OCI-LY1 (cell line): ENCODE results near the gene TMEM253.

Source experiments
- H2AFZ ChIP-seq: fragments of 200-600 bp; sonication (generic), shearing (Covaris generic); 2 replicates; pipeline ENCODE4 v1.6.0; 2014; ENCODE audit warnings: antibody characterized with exemption, mild to moderate bottlenecking, low read length
- H3F3A ChIP-seq: fragments of 200-600 bp; sonication (generic), shearing (Covaris generic); 2 replicates; pipeline ENCODE4 v1.6.0; 2014; ENCODE audit warnings: mild to moderate bottlenecking, antibody characterized with exemption, low read length, moderate library complexity; ENCODE audit not compliant: insufficient read depth
- H3K27ac ChIP-seq: fragments of 200-600 bp; sonication (generic); 2 replicates; pipeline ENCODE4 v1.5.1; 2014; ENCODE audit warnings: low read length, mixed run types, mild to moderate bottlenecking, low read depth; ENCODE audit not compliant: poor library complexity, severe bottlenecking
- H3K27me3 ChIP-seq: fragments of 200-600 bp; sonication (generic); 2 replicates; pipeline ENCODE4 v1.6.0; 2014; ENCODE audit warnings: antibody characterized with exemption, mild to moderate bottlenecking, low read length, moderate library complexity; ENCODE audit not compliant: insufficient read depth
- H3K36me3 ChIP-seq: fragments of 200-600 bp; sonication (generic); 2 replicates; pipeline ENCODE4 v1.6.1; 2014; ENCODE audit warnings: mild to moderate bottlenecking, antibody characterized with exemption, low read length, moderate library complexity, mixed read lengths; ENCODE audit not compliant: insufficient read depth
- H3K4me1 ChIP-seq: fragments of 200-600 bp; sonication (generic); 2 replicates; pipeline ENCODE4 v1.5.1; 2014; ENCODE audit warnings: mild to moderate bottlenecking, low read length, moderate library complexity; ENCODE audit not compliant: insufficient read depth, severe bottlenecking
- H3K4me2 ChIP-seq: fragments of 200-600 bp; sonication (generic), shearing (Covaris generic); 2 replicates; pipeline ENCODE4 v1.6.1; 2014; ENCODE audit warnings: low read length
- H3K4me3 ChIP-seq: fragments of 200-600 bp; sonication (generic); 2 replicates; pipeline ENCODE4 v1.5.1; 2014; ENCODE audit warnings: low read length, low read depth, mild to moderate bottlenecking, mixed read lengths; ENCODE audit not compliant: poor library complexity, severe bottlenecking
- H3K79me2 ChIP-seq: fragments of 200-600 bp; shearing (Covaris generic); 2 replicates; pipeline ENCODE4 v1.6.1; 2016; ENCODE audit warnings: mixed run types, low read length, mixed read lengths; ENCODE audit not compliant: insufficient read depth
- H3K9ac ChIP-seq: fragments of 200-600 bp; sonication (generic), shearing (Covaris generic); 2 replicates; pipeline ENCODE4 v1.6.1; 2014; ENCODE audit warnings: mild to moderate bottlenecking, low read length, mixed read lengths
- H3K9me2 ChIP-seq: fragments of 200-600 bp; sonication (generic), shearing (Covaris generic); 2 replicates; pipeline ENCODE4 v1.6.1; 2014; ENCODE audit warnings: low read depth, mild to moderate bottlenecking, low read length, mixed read lengths
- H3K9me3 ChIP-seq: fragments of 200-600 bp; shearing (Covaris generic); 2 replicates; pipeline ENCODE4 v1.6.1; 2014; ENCODE audit warnings: low read length, mixed read lengths
- H4K20me1 ChIP-seq: fragments of 200-600 bp; sonication (generic), shearing (Covaris generic); 2 replicates; pipeline ENCODE4 v1.6.0; 2016; ENCODE audit warnings: mild to moderate bottlenecking, low read length; ENCODE audit not compliant: insufficient read depth
- EZH2 ChIP-seq: fragments of 200-600 bp; sonication (generic), shearing (Covaris generic); IDR thresholded peaks from 2 replicates; pipeline ENCODE4 v1.8.0; 2017; ENCODE audit warnings: borderline replicate concordance, mixed run types, mild to moderate bottlenecking, antibody characterized with exemption, low read length, moderate library complexity, mixed read lengths
- TF ChIP-seq, protein P1 (sequence below): fragments of 200-600 bp; sonication (generic), shearing (Covaris generic); IDR thresholded peaks from 2 replicates; pipeline ENCODE4 v1.5.1; 2017; ENCODE audit warnings: mild to moderate bottlenecking, antibody characterized with exemption, low read length, moderate library complexity, mixed read lengths

The TMEM253 gene

DNA sequence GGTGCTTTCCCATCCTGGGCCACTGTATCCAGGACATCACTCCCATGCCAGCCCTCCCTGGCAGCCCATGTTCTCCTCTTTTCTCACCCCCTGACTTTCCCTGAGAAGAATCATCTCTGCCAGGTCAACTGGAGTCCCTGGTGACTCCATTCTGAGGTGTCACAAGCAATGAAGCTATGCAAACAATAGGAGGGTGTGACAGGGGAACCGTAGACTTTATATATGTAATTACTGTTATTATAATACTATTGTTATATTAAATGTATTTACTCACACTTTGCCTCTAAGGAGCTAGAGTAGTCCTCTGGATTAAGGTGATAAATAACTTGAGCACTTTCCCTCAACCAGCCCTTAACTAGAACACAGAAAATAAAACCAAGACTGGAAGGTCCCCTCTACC, 11.6 kb upstream of the TMEM253 start:
- no peak overlapping the region for H3K27ac ChIP-seq
- no peak overlapping the region for H3K4me3 ChIP-seq
- H3F3A ChIP-seq: no peaks in the 10 kb centered on the region
- peaks cover 4% of the 10 kb centered on the region for H3K4me1 ChIP-seq
- H3K9me2 ChIP-seq: no peaks in the 10 kb centered on the region
- H3K4me2 ChIP-seq: no peak overlapping the region
- H3K79me2 ChIP-seq: no peaks in the 10 kb centered on the region
- H3K36me3 ChIP-seq: no peaks in the 10 kb centered on the region
- no peak overlapping the region for H3K9ac ChIP-seq
- H4K20me1 ChIP-seq: no peaks in the 10 kb centered on the region
- TF ChIP-seq EZH2: no peak
- TF ChIP-seq, protein P1, sequence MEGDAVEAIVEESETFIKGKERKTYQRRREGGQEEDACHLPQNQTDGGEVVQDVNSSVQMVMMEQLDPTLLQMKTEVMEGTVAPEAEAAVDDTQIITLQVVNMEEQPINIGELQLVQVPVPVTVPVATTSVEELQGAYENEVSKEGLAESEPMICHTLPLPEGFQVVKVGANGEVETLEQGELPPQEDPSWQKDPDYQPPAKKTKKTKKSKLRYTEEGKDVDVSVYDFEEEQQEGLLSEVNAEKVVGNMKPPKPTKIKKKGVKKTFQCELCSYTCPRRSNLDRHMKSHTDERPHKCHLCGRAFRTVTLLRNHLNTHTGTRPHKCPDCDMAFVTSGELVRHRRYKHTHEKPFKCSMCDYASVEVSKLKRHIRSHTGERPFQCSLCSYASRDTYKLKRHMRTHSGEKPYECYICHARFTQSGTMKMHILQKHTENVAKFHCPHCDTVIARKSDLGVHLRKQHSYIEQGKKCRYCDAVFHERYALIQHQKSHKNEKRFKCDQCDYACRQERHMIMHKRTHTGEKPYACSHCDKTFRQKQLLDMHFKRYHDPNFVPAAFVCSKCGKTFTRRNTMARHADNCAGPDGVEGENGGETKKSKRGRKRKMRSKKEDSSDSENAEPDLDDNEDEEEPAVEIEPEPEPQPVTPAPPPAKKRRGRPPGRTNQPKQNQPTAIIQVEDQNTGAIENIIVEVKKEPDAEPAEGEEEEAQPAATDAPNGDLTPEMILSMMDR: no peak
- no peaks in the 10 kb centered on the region for H3K27me3 ChIP-seq
- H2AFZ ChIP-seq: no peak overlapping the region
- no peaks in the 10 kb centered on the region for H3K9me3 ChIP-seq

DNA sequence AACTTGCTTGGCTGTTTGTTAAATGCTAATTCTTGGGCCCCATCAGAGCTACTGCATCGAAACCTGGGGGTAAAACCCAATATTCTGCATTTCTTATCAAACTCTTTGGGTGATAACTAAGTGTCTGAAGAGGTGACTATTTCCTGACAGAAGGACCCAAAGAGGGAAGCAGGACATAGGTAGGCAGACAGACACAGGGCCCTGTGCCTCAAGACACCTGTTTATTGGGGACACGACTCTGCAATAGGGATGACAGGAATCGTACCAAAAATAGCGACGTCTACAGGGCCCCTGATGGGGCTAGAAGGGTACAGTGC, 11.0 kb upstream of the TMEM253 start:
- H2AFZ ChIP-seq: no peak overlapping the region
- TF ChIP-seq, protein P1: no peak
- TF ChIP-seq EZH2: no peak
- H3K36me3 ChIP-seq: no peaks in the 10 kb centered on the region
- H3F3A ChIP-seq: no peaks in the 10 kb centered on the region
- H3K4me3 ChIP-seq: no peak overlapping the region
- no peak overlapping the region for H3K9ac ChIP-seq
- no peaks in the 10 kb centered on the region for H3K9me2 ChIP-seq
- H4K20me1 ChIP-seq: no peaks in the 10 kb centered on the region
- H3K27me3 ChIP-seq: no peaks in the 10 kb centered on the region
- no peak overlapping the region for H3K27ac ChIP-seq
- H3K9me3 ChIP-seq: no peaks in the 10 kb centered on the region
- H3K79me2 ChIP-seq: no peaks in the 10 kb centered on the region
- no peak overlapping the region for H3K4me2 ChIP-seq
- peaks cover 4% of the 10 kb centered on the region for H3K4me1 ChIP-seq

DNA sequence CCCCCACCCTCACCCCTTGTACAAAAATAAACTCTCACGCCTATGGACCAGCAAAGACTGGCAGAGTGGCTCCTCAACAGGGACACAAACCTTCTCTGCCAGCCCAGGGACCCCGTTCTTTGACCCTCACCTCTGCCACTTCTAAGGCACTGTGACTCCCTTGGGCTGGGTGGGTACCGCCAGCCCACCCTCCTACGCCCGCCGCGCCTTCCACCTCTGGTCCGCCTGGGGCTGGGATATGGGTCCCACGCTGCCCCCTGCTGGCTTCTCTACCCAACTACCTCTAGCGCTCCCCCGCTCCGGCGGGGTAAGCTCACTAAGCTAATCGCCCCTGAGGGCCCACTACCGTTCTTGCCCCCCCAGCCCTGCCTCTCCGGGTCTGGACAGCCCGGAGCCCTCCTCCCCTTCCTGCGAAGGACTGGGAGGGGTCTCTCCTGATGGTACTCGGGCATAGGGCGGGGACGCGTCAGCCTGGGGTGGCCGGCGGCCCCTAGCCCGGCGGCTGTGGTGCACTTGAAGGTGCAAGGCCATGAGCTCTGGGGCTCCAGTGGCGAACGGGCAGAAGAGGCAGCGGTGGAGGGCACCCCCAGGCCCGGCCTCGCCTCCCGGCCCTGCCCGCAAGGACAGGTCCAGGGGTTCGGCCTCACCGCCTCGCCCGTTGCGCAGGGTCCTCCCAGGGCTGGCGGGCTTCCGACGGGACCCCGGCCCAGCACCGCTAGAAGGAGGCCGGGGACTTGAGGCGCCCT, 10.5 kb upstream of the TMEM253 start:
- Histone ChIP-seq H4K20me1 (no peaks in the 10 kb centered on the region), H3K4me2 (no peak overlapping the region), H3K4me1 (peaks cover 4% of the 10 kb centered on the region), H3K9me2 (no peaks in the 10 kb centered on the region), H3F3A (no peaks in the 10 kb centered on the region), H3K9me3 (no peaks in the 10 kb centered on the region), H3K4me3 (no peak overlapping the region), H3K27ac (no peak overlapping the region), H2AFZ (no peak overlapping the region), H3K36me3 (no peaks in the 10 kb centered on the region), H3K79me2 (no peaks in the 10 kb centered on the region), H3K27me3 (no peaks in the 10 kb centered on the region), H3K9ac (no peak overlapping the region)
- no peak for TF ChIP-seq EZH2
- TF ChIP-seq, protein P1: peak; percentile 53
